WERI-Rb-1 (cell line): Measurements from ENCODE around the gene GPR65.

Experiments
- DNase-seq: peaks from one replicate; pipeline ENCODE4 v3.0.0-alpha.2; 2020
- H3K27ac ChIP-seq: fragments of 250-450 bp; sonication (Bioruptor Pico); 2 replicates; pipeline ENCODE4 v1.5.1; 2020; ENCODE audit warnings: mild to moderate bottlenecking, moderate library complexity
- H3K27me3 ChIP-seq: fragments of 250-450 bp; sonication (Bioruptor Pico); 2 replicates; pipeline ENCODE4 v1.5.1; 2021; ENCODE audit warnings: mild to moderate bottlenecking, low read depth, moderate library complexity; ENCODE audit not compliant: insufficient read depth, severe bottlenecking
- H3K36me3 ChIP-seq: fragments of 250-450 bp; sonication (Bioruptor Pico); 2 replicates; pipeline ENCODE4 v1.5.1; 2020; ENCODE audit warnings: mild to moderate bottlenecking, moderate library complexity
- H3K4me3 ChIP-seq: 2 replicates; pipeline ENCODE4 v1.5.1; 2011; ENCODE audit warnings: low read depth, mild to moderate bottlenecking, control low read depth, low read length
- H3K9me3 ChIP-seq: fragments of 250-450 bp; sonication (Bioruptor Pico); 2 replicates; pipeline ENCODE4 v1.5.1; 2021; ENCODE audit warnings: mild to moderate bottlenecking, moderate library complexity; ENCODE audit not compliant: severe bottlenecking
- CTCF ChIP-seq: IDR thresholded peaks from 2 replicates; pipeline ENCODE4 v1.5.1; 2011; ENCODE audit warnings: low read depth, mild to moderate bottlenecking, control low read depth, inconsistent platforms, low read length

Gene GPR65

GRCh38 chr14:88004506-88005036 is 364 bp upstream of the GPR65 start:
- Histone ChIP-seq H3K4me3 (no peak overlapping the region), H3K36me3 (no peaks in the 10 kb centered on the region), H3K27ac (no peak overlapping the region), H3K27me3 (no peaks in the 10 kb centered on the region), H3K9me3 (no peaks in the 10 kb centered on the region)
- no peak for DNase-seq
- TF ChIP-seq CTCF = no peak

GRCh38 chr14:88005978-88006851 is 1.3 kb downstream of the GPR65 start:
- Histone ChIP-seq H3K36me3 (no peaks in the 10 kb centered on the region), H3K4me3 (no peak overlapping the region), H3K27ac (no peak overlapping the region), H3K9me3 (no peaks in the 10 kb centered on the region), H3K27me3 (no peaks in the 10 kb centered on the region)
- no peak for DNase-seq
- TF ChIP-seq CTCF = no peak

GRCh38 chr14:88007608-88008007 is 2.7 kb downstream of the GPR65 start:
- Histone ChIP-seq H3K27ac (no peak overlapping the region), H3K9me3 (no peaks in the 10 kb centered on the region), H3K4me3 (no peak overlapping the region), H3K36me3 (no peaks in the 10 kb centered on the region), H3K27me3 (no peaks in the 10 kb centered on the region)
- TF ChIP-seq CTCF = no peak
- no peak for DNase-seq

- Histone ChIP-seq H3K36me3 (no peaks in the 10 kb centered on the region), H3K27me3 (no peaks in the 10 kb centered on the region), H3K4me3 (no peak overlapping the region), H3K9me3 (no peaks in the 10 kb centered on the region), H3K27ac (no peak overlapping the region)
- no peak for TF ChIP-seq CTCF
- DNase-seq = no peak
Measured at GRCh38 chr14:88008039-88008742, 3.3 kb downstream of the GPR65 start.

GRCh38 chr14:88009486-88009885 is 4.6 kb downstream of the GPR65 start:
- no peak overlapping the region for H3K27ac ChIP-seq
- no peak for DNase-seq
- H3K36me3 ChIP-seq = no peaks in the 10 kb centered on the region
- no peaks in the 10 kb centered on the region for H3K9me3 ChIP-seq
- no peak for TF ChIP-seq CTCF
- H3K4me3 ChIP-seq = no peak overlapping the region
- H3K27me3 ChIP-seq = no peaks in the 10 kb centered on the region
